Measurements from ENCODE around the gene MTREX.

The MTREX gene

GRCh38 chr5:55470282-55470681, 162.5 kb downstream of the MTREX start:
- DNase-seq (ENCODE audit: low read depth, low spot score) = no peak

- DNase-seq (ENCODE audit: low read depth, low spot score) = no peak
Observed at GRCh38 chr5:55471468-55471867, 163.7 kb downstream of the MTREX start.

GRCh38 chr5:55472642-55473041, 164.9 kb downstream of the MTREX start:
- DNase-seq (ENCODE audit: low read depth, low spot score) = no peak

Data from activated CD4-positive, CD25-positive, alpha-beta regulatory T cell treated with anti-CD3 and anti-CD28 coated beads, Interleukin-2, amount 50 U/mL, for 16 hours (primary cell).